Retinal pigment epithelial cell (primary cell): Measurements from ENCODE around the gene CHP2.
A peak's percentile ranks its signal among the peaks of the same experiment; 100 is the strongest.

Experiments used
- DNase-seq: peaks from one replicate; pipeline ENCODE4 v3.0.0-alpha.2; 2010; ENCODE audit warnings: low read depth
- H3K4me3 ChIP-seq: 2 replicates; pipeline ENCODE4 v1.5.1; 2011; ENCODE audit warnings: mild to moderate bottlenecking, low read length, control low read depth, moderate library complexity
- CTCF ChIP-seq: conservative IDR thresholded peaks from 2 replicates; pipeline ENCODE4 v1.5.1; 2011; ENCODE audit warnings: low read depth, low read length, control low read depth, inconsistent platforms

Gene CHP2

GRCh38 chr16:23788685-23789084 is 33.9 kb downstream of the CHP2 start:
- H3K4me3 ChIP-seq, result no peak overlapping the region
- no peak for TF ChIP-seq CTCF
- DNase-seq, result no peak

- no peak for DNase-seq
- TF ChIP-seq CTCF, result no peak
- H3K4me3 ChIP-seq, result no peak overlapping the region
These were observed 40.6 kb downstream of the CHP2 start for GRCh38 chr16:23795378-23795777.

- no peak overlapping the region for H3K4me3 ChIP-seq
- DNase-seq, result no peak
- no peak for TF ChIP-seq CTCF
These were observed 42.1 kb downstream of the CHP2 start for GRCh38 chr16:23796941-23797340.

- H3K4me3 ChIP-seq, result no peak overlapping the region
- peak; percentile 88 for TF ChIP-seq CTCF
- peak; percentile 11 for DNase-seq
These were observed 46.6 kb downstream of the CHP2 start for GRCh38 chr16:23801378-23801777.

GRCh38 chr16:23802776-23803175 is 48.0 kb downstream of the CHP2 start:
- no peak for TF ChIP-seq CTCF
- no peak for DNase-seq
- H3K4me3 ChIP-seq, result no peak overlapping the region

GRCh38 chr16:23803591-23804123 is 48.8 kb downstream of the CHP2 start:
- no peak for DNase-seq
- TF ChIP-seq CTCF, result peak; percentile 59
- H3K4me3 ChIP-seq, result no peak overlapping the region

GRCh38 chr16:23807028-23807427 is 52.2 kb downstream of the CHP2 start:
- H3K4me3 ChIP-seq, result no peak overlapping the region
- DNase-seq, result no peak
- TF ChIP-seq CTCF, result no peak
